ENCODE measurements around the gene TBC1D28. TPM values are rescaled to one million over a fixed set of nuclear protein-coding genes. Genes with fewer than 3 reads are reported as not detected.
A peak's percentile ranks its signal among the peaks of the same experiment; 100 is the strongest.
"Not testable (repeated sequence)": the region's sequence is repeated elsewhere in the genome, so short reads cannot be mapped to it uniquely, and the experiment has no call there.

The TBC1D28 gene
- total and polyA plus RNA-seq, 9 of the 15 experiments (the other 6 are each of a cell fraction or from before 2014, with no cell fraction given) = not detected

DNA sequence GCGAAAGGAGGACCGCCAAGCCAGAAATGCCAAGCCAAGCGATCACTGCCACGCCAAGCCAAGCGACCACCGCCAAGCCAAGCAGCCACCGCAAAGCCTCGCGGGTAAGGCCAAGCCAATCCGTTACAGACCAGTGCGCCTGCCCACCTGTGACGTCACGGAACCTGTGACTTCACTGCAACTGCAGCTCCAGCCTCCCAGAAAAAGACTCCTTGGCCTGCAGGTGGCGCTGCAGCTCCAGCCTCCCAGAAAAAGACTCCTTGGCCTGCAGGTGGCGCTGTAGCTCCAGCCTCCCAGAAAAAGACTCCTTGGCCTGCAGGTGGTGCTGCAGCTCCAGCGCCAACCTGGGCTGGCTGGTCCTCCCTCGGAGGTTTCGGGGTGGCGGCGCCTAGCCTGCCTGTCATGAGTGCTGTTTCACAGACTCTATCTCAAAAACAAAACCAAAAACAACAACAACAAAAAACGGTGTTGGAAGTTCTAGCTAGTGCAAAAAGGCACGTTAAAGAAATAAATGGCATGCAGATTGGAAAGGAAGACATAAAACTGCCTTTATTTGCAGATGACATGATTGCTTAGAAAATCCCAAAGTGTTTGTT, 18.6 kb downstream of the TBC1D28 start (continued):
- TF ChIP-seq, protein P1, sequence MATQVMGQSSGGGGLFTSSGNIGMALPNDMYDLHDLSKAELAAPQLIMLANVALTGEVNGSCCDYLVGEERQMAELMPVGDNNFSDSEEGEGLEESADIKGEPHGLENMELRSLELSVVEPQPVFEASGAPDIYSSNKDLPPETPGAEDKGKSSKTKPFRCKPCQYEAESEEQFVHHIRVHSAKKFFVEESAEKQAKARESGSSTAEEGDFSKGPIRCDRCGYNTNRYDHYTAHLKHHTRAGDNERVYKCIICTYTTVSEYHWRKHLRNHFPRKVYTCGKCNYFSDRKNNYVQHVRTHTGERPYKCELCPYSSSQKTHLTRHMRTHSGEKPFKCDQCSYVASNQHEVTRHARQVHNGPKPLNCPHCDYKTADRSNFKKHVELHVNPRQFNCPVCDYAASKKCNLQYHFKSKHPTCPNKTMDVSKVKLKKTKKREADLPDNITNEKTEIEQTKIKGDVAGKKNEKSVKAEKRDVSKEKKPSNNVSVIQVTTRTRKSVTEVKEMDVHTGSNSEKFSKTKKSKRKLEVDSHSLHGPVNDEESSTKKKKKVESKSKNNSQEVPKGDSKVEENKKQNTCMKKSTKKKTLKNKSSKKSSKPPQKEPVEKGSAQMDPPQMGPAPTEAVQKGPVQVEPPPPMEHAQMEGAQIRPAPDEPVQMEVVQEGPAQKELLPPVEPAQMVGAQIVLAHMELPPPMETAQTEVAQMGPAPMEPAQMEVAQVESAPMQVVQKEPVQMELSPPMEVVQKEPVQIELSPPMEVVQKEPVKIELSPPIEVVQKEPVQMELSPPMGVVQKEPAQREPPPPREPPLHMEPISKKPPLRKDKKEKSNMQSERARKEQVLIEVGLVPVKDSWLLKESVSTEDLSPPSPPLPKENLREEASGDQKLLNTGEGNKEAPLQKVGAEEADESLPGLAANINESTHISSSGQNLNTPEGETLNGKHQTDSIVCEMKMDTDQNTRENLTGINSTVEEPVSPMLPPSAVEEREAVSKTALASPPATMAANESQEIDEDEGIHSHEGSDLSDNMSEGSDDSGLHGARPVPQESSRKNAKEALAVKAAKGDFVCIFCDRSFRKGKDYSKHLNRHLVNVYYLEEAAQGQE (IDR thresholded peaks at IDR 0.05; ENCODE audit: borderline replicate concordance) = peak; percentile 84
- TF ChIP-seq, protein P1 (CRISPR knock-in tag; IDR thresholded peaks at IDR 0.05; ENCODE audit: low read depth) = not testable (repeated sequence)
- TF ChIP-seq, protein P2, sequence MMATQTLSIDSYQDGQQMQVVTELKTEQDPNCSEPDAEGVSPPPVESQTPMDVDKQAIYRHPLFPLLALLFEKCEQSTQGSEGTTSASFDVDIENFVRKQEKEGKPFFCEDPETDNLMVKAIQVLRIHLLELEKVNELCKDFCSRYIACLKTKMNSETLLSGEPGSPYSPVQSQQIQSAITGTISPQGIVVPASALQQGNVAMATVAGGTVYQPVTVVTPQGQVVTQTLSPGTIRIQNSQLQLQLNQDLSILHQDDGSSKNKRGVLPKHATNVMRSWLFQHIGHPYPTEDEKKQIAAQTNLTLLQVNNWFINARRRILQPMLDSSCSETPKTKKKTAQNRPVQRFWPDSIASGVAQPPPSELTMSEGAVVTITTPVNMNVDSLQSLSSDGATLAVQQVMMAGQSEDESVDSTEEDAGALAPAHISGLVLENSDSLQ (IDR thresholded peaks at IDR 0.05) = peak; percentile 52; the same call in 1 of the 2 replicates
- TF ChIP-seq, protein P3, sequence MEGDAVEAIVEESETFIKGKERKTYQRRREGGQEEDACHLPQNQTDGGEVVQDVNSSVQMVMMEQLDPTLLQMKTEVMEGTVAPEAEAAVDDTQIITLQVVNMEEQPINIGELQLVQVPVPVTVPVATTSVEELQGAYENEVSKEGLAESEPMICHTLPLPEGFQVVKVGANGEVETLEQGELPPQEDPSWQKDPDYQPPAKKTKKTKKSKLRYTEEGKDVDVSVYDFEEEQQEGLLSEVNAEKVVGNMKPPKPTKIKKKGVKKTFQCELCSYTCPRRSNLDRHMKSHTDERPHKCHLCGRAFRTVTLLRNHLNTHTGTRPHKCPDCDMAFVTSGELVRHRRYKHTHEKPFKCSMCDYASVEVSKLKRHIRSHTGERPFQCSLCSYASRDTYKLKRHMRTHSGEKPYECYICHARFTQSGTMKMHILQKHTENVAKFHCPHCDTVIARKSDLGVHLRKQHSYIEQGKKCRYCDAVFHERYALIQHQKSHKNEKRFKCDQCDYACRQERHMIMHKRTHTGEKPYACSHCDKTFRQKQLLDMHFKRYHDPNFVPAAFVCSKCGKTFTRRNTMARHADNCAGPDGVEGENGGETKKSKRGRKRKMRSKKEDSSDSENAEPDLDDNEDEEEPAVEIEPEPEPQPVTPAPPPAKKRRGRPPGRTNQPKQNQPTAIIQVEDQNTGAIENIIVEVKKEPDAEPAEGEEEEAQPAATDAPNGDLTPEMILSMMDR (IDR thresholded peaks at IDR 0.05 in 2 of 3, conservative IDR thresholded peaks at IDR 0.05 in 1 of 3; ENCODE audit: insufficient read depth in 2 of 3, low read depth in 1 of 3, low read length in 3 of 3) = peak; percentile 87 to 98 (median 97)
- TF ChIP-seq CXXC5 (CRISPR knock-in tag; IDR thresholded peaks at IDR 0.05) = peak; percentile 40
- TF ChIP-seq, protein P4, sequence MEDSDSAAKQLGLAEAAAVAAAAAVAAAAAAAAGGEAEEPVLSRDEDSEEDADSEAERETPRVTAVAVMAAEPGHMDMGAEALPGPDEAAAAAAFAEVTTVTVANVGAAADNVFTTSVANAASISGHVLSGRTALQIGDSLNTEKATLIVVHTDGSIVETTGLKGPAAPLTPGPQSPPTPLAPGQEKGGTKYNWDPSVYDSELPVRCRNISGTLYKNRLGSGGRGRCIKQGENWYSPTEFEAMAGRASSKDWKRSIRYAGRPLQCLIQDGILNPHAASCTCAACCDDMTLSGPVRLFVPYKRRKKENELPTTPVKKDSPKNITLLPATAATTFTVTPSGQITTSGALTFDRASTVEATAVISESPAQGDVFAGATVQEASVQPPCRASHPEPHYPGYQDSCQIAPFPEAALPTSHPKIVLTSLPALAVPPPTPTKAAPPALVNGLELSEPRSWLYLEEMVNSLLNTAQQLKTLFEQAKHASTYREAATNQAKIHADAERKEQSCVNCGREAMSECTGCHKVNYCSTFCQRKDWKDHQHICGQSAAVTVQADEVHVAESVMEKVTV (CRISPR knock-in tag; IDR thresholded peaks at IDR 0.05) = 0 out of 2 replicates have a peak, but pooled peaks have one; percentile 21
- TF ChIP-seq, protein P5, sequence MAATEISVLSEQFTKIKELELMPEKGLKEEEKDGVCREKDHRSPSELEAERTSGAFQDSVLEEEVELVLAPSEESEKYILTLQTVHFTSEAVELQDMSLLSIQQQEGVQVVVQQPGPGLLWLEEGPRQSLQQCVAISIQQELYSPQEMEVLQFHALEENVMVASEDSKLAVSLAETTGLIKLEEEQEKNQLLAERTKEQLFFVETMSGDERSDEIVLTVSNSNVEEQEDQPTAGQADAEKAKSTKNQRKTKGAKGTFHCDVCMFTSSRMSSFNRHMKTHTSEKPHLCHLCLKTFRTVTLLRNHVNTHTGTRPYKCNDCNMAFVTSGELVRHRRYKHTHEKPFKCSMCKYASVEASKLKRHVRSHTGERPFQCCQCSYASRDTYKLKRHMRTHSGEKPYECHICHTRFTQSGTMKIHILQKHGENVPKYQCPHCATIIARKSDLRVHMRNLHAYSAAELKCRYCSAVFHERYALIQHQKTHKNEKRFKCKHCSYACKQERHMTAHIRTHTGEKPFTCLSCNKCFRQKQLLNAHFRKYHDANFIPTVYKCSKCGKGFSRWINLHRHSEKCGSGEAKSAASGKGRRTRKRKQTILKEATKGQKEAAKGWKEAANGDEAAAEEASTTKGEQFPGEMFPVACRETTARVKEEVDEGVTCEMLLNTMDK (IDR thresholded peaks at IDR 0.05; ENCODE audit: borderline replicate concordance, insufficient read depth, low read depth, low read length, poor library complexity, severe bottlenecking) = peak; percentile 44
- TF ChIP-seq, protein P6, sequence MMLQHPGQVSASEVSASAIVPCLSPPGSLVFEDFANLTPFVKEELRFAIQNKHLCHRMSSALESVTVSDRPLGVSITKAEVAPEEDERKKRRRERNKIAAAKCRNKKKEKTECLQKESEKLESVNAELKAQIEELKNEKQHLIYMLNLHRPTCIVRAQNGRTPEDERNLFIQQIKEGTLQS (IDR thresholded peaks at IDR 0.05) = peak; percentile 52
- TF ChIP-seq, protein P6 (CRISPR knock-in tag; conservative IDR thresholded peaks at IDR 0.05) = not testable (repeated sequence)

Data from K562 (cell line).